GM21717 (cell line): Measurements from ENCODE around the gene PDLIM5.
A peak's percentile ranks its signal among the peaks of the same experiment; 100 is the strongest.

ENCODE experiments used
- ATAC-seq: cut with Tn5 transposase; IDR thresholded peaks from one replicate; pipeline ENCODE4 v1.9.1; 2021; ENCODE audit warnings: mild to moderate bottlenecking, moderate library complexity; ENCODE audit not compliant: unreplicated experiment

Gene PDLIM5

GRCh38 chr4:94420356-94420755 lies 31.4 kb upstream of the PDLIM5 start:
- no peak for ATAC-seq

- ATAC-seq = no peak
Observed at GRCh38 chr4:94426783-94427182, 25.0 kb upstream of the PDLIM5 start.

GRCh38 chr4:94428884-94429283 lies 22.9 kb upstream of the PDLIM5 start:
- no peak for ATAC-seq

GRCh38 chr4:94430406-94430805 lies 21.3 kb upstream of the PDLIM5 start:
- no peak for ATAC-seq

GRCh38 chr4:94431388-94431787 lies 20.4 kb upstream of the PDLIM5 start:
- no peak for ATAC-seq

GRCh38 chr4:94434505-94434904 lies 17.2 kb upstream of the PDLIM5 start:
- ATAC-seq = no peak

DNA sequence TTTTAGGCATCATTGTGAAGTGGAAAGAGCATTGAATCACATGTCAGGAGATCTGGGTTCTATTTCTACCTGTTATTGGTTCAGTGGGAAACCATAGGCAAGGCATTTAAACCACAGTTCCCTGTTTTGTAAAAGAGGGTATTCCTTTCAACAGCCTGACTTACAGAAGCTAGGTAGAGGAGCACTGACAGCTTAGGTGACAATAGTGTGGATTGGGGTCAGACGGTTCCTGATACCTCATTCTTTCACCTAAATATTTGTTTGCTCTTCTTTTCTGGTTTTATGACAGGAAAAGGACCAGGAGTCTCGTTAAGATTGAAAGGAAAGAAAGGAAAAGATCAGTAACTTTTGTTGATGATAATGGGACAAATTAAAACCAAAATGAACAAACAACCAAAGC lies 15.9 kb upstream of the PDLIM5 start:
- ATAC-seq = no peak

GRCh38 chr4:94436512-94436911 lies 15.2 kb upstream of the PDLIM5 start:
- ATAC-seq = no peak

GRCh38 chr4:94439606-94440005 lies 12.1 kb upstream of the PDLIM5 start:
- no peak for ATAC-seq

DNA sequence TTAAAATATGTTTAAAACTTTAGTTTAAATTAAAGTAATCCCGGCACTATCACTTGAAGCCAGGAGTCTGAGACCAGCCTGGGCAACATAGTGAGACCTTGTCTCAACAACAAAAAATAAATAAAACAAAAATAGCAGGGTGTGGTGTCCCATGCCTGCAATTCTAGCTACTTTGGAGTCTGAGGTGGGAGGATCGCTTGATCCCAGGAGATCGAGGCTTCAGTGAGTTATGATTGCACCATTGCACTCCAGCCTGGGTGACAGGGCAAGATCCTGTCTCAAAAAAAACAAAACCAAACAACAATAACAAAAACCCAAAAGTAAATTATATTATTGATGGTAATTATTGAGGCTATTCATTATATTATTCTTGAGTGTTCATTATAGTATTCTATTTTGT lies 9.9 kb upstream of the PDLIM5 start:
- ATAC-seq = no peak

GRCh38 chr4:94442251-94442650 lies 9.5 kb upstream of the PDLIM5 start:
- no peak for ATAC-seq

GRCh38 chr4:94446386-94446785 lies 5.4 kb upstream of the PDLIM5 start:
- ATAC-seq = no peak

DNA sequence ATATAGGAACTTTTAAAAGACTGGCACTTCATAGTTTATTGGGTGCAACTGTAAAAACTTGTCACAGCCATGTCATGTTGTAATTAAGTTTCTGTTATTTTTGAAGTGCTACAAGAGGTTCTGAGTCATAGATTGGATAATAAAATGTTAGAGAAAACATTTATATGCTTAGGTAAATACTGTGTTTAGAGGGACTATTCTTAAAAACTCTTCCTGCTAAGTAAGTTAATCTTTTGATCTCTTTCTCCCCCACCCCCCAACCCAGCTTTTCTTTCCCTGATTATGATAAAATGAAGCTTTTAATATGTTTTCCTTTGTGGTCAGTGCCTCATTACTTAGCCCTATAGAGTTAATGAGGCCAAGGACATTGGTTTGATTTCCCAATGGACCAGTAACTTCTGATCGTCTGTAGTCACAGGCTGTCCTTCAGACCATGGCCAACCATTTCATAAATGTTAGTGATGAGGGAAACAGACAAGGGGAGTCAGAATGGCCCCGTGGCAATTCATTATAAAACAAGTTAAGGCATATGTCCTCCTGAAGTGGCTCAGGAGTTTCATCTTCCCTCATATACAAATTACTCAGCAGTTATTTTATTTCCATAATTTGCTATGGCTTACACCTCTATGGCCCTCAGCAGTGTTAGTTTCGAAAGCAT lies 3.9 kb upstream of the PDLIM5 start:
- no peak for ATAC-seq

DNA sequence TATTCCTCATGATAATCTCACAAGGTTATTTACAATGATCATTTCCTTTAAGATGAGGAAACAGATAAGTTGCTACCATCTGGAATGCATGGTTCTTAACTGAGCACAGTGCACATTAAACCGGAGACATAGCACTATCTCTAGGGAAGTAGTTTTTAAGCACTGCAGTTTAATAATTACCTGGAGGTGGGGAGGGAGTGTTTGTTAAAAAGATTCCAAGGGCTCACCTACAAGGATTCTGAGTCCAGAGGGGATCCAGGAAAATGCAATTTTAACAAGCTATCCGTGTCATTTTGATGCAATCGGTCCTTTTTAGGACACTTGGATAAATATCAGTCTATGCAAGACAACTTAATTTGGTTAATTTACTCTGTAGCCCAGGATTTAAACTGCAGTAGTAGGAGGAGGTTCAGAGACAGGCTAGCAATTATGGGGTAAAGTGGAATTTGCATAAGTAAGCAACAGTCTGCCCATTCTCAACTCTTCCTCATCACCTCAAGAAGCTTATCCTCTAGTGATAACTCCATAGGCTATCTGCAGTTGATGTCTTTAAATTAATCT lies 2.8 kb upstream of the PDLIM5 start:
- ATAC-seq = no peak

DNA sequence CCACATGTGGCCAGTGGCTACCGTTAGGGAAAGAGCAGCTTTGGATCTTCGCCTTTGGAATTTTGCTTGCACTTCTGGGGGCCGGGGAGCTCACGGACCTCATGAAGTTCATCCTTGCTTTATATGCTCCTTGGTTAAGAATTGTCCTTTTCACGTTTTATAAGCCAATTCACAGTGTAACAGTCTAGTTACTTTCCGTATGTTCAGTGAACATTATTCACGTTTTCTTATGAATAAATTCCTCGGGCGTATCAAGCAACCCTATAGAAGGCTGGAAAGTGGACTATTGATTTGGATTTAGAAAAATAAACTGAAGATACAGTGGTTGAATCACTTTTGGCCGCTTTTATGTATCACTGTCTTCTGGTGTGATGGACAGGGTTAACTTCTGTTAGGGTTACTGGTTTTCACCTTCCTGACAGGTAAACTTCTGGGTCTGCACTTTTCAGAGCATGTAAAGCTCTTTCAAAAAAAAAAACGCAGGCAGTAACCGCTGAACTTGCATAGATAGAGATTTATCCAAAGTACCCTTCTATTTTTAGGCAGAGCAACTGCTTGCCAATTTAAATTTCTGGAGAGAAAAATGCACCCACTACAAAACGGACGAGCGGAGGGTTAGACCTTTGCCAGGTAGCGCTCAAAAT lies 569 bp upstream of the PDLIM5 start:
- no peak for ATAC-seq

- peak; percentile 21 for ATAC-seq
Observed at GRCh38 chr4:94452476-94453371, 982 bp downstream of the PDLIM5 start.

DNA sequence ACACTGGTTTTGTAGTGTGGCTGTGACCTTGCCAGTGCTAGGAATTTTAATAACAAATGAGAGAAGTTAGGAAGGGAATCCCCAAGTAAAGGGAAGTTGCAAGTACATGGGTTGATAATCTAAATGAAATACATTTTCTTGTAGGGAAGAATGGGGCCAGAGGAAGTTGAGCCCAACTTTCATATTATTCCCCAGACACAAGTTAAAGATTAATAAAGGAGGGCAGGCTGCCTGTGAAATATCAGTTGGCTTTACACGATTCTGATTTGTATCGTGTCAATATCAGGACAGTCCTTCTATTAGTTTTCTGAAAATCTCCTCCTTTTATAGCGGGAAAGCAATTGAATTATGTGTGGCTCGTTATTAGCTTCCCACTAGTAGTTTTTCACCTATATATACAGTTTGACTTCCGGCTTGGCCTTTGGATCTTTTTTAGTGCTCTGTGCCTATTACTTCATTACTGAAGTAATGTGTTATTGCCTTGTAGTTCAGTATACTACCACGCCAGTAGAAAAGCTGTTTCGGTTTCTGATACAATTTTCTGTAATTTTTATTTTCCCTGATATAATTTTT lies 1.7 kb downstream of the PDLIM5 start:
- ATAC-seq = no peak

DNA sequence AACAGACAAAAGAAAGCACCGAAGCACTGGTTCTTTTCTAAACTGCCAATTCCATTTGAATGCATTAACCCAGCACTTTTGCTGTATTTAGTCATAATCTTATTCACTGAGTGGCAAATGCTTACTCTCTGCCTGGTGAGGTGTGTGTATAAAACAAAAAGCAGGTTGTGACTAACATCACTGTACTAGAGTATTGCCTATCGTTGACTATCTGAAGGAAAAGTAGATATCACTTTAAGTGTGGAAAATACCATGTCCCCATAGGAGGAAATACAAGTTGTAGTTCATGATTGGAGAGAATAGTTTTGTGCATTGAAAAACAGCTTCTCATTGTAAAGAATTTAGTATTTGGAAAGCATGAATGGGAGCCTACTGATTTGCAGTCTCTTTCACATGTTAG lies 2.7 kb downstream of the PDLIM5 start:
- ATAC-seq = no peak

GRCh38 chr4:94455081-94455480 lies 3.3 kb downstream of the PDLIM5 start:
- ATAC-seq = no peak

- no peak for ATAC-seq
Observed at GRCh38 chr4:94457692-94458106, 6.0 kb downstream of the PDLIM5 start.

DNA sequence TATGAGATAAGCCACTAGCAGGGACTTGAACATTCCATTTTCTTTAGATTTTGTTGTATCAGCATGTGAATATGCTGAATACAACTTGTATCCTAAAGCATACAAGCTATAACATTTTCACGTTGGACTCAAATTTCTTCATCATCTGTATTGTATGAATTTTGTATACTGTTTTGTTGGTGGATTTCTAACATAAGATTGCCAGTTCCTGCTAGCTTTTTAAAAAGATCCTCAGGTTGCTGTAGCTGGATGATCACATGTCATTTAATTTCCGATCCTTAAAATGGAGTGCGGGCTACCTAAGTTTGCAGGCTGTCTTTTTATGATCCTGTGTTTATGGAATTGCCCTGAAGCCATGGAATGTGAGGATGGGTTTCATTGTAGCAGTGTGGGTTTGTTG lies 6.9 kb downstream of the PDLIM5 start:
- no peak for ATAC-seq
